Activated T-cell treated with anti-CD3 and anti-CD28 coated beads, Interleukin-2, amount 50 U/mL, for 24 hours (primary cell): ENCODE data around the gene MAP3K6.

ENCODE experiments used
- DNase-seq: peaks from one replicate; pipeline ENCODE4 v3.0.0-alpha.2; 2020
- H3K27ac Mint-ChIP-seq: 2 replicates; pipeline ENCODE4 v1.8.0; 2020; ENCODE audit warnings: mild to moderate bottlenecking, mixed read lengths
- H3K27me3 Mint-ChIP-seq: 2 replicates; pipeline ENCODE4 v1.8.0; 2020; ENCODE audit warnings: mixed read lengths
- H3K36me3 Mint-ChIP-seq: 2 replicates; pipeline ENCODE4 v1.8.0; 2020; ENCODE audit warnings: low read depth, mixed read lengths
- H3K4me1 Mint-ChIP-seq: 2 replicates; pipeline ENCODE4 v1.8.0; 2020; ENCODE audit warnings: low read depth, mixed read lengths
- H3K4me3 Mint-ChIP-seq: 2 replicates; pipeline ENCODE4 v1.8.0; 2020; ENCODE audit warnings: mild to moderate bottlenecking, moderate library complexity, mixed read lengths
- H3K9me3 Mint-ChIP-seq: 2 replicates; pipeline ENCODE4 v1.8.0; 2020; ENCODE audit warnings: mixed read lengths

Gene MAP3K6

DNA sequence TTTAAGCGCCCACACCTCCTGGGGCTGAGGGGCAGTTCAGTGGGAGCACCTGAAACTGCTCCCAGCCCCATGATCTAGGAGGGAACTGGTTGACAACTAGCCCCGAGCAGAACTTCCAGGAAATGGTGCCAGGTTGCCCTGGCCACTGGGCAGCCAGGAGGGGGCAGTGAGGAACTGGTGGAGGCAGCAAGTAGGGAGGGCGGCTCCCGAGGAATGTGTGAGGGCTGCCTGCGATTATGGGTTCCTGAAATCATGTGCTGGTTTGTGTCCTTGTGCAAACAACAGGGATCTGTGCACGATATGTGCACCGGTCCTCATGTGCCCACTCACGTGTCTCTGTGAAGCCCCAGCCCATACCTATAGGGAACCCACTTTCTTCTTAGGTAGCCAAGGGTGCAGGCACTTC, 35.6 kb upstream of the MAP3K6 start:
- H3K4me1 Mint-ChIP-seq: peaks cover 20% of the 10 kb centered on the region
- H3K9me3 Mint-ChIP-seq: no peaks in the 10 kb centered on the region
- peaks cover 20% of the 10 kb centered on the region for H3K36me3 Mint-ChIP-seq
- no peak overlapping the region for H3K4me3 Mint-ChIP-seq
- H3K27me3 Mint-ChIP-seq: no peaks in the 10 kb centered on the region
- H3K27ac Mint-ChIP-seq: peak overlapping the region; percentile 85
- DNase-seq: no peak

DNA sequence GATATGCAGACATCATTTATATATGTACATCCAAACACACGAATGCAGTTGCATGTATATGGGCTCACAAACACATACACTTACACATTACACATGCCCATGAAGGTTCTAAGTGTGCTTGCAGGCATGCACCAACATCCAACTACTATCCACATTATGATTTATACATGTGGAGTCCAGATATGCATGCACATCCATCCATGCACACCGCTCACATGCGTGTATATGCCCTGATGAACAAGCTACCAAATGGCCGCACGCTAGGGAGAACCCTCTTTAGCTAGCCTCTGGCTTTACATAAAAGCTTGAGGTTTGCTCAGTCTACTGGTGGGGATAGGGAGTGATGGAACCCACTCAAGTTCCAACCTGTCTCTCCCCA, 34.2 kb upstream of the MAP3K6 start:
- Mint-ChIP-seq H3K9me3 (no peaks in the 10 kb centered on the region), H3K27ac (no peak overlapping the region), H3K4me3 (no peak overlapping the region), H3K27me3 (no peaks in the 10 kb centered on the region), H3K36me3 (peaks cover 8% of the 10 kb centered on the region), H3K4me1 (peaks cover 20% of the 10 kb centered on the region)
- DNase-seq: no peak

DNA sequence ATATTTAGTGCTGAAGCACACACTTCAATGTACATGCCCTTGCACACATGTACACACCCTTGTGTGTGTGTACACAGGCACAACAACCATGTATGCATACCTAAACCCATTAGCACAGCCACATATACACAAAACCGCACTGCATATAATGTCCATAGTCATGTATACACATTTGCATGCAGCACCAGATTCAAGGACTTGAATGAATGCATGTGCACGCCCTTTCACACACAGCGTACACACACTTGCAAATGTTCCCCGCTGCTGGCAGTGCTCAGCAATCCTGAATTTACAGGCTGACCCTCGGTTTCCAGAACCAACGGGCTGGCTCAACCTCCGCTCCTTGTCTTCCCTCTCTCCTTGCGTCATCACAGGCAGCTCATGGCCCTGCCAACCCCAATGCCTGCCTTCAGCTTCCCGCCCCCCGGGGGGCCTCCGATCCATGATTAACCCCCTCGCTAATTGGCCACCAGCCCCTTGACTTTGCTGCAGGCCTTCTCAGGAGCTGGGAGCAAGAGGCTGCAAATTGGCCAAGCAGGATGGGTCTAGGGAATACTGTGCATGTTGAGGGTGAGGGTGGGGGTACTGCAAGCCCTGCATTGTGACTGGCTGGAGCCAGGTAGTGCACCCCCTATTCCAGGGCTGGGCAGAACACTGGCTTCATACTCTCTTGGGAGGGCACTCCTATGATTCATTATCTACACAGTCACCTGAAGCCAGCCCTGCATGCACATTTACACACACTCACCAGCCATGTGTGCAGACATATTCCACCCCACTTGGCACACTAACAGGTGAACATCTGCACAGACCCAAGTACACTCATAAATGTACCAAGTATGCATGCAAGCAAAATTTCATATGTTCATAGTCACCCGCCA, 33.6 kb upstream of the MAP3K6 start:
- Mint-ChIP-seq H3K4me1 (peaks cover 20% of the 10 kb centered on the region), H3K27me3 (no peaks in the 10 kb centered on the region), H3K4me3 (no peak overlapping the region), H3K36me3 (peaks cover 4% of the 10 kb centered on the region), H3K27ac (no peak overlapping the region), H3K9me3 (no peaks in the 10 kb centered on the region)
- no peak for DNase-seq

DNA sequence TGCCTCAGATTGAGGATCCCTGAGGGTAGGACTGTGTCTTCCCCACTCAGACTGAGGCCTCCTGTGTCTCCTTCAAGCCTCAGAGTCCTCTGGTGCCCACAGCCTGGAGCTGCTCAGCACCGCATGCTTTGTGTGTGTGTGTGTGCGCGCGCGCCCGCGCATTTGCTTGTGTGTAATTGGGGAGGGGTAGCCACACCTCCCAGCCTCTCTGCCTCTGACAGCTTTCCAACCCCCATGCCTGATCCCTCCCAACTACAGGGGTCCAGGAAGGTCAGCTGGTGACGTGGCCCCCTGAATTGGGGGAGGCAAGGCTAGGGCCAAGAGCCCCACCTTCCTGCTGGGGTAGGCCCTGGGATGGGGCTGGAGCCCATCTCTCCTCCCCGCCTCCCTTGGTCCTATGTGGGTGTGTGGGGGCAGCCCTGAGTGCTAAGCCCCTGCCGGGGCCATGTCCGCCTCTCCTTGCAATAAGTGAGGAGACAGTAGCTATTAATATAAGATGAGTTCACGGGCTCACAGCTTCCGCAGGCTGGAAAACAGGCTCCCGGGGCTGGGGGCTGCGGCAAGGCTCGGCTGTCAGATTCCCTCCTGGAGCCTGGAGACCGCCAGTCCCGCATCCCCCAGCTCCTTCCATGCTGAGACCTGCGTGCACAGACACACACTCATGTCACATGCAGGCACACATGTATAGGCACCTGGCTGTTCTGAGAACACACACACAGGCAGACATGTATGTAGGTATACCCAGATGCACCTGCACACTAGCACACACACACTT, 32.7 kb upstream of the MAP3K6 start:
- Mint-ChIP-seq H3K9me3 (no peaks in the 10 kb centered on the region), H3K27ac (no peak overlapping the region), H3K27me3 (no peaks in the 10 kb centered on the region), H3K4me1 (peaks cover 25% of the 10 kb centered on the region), H3K4me3 (no peak overlapping the region), H3K36me3 (peaks cover 2% of the 10 kb centered on the region)
- no peak for DNase-seq

DNA sequence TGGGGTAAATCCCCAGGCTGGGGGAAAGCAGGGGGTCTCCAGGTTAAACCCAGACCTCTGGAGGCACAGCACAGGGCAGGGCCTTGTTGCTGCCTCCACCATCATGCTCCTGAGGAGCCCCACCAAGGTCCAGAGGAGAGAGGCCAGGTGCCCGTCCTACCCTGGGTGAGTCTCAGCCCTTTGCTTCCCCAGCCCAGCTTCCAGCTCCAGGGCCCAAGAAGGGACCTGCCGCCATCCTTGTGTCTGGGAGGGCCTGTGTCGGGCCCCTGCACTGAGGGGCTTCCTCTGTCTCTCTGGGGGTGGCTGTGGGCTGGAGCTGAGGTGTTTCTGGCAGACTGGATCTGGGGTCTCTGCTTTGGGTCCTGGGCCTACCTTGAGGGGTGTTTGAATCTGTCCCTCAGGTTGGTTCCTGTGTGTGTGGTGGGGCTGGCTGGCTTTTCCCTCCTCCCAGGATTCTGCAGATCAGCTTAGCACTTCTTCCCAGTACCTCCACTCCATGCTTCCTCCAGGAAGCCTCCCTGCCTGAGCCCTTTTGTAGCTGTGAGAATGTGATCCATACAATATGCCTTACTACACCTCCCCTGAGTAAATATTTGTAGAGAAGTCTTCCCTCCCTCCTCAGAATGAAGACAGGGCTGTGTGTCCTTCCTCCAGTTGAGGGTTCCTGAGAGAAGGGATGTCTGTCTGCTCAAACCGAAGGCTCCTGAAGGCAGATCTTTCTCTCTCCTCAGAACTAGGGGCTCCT, 31.8 kb upstream of the MAP3K6 start:
- H3K27ac Mint-ChIP-seq: peak overlapping the region; percentile 42
- H3K4me1 Mint-ChIP-seq: peaks cover 17% of the 10 kb centered on the region
- no peak for DNase-seq
- no peak overlapping the region for H3K4me3 Mint-ChIP-seq
- H3K9me3 Mint-ChIP-seq: no peaks in the 10 kb centered on the region
- no peaks in the 10 kb centered on the region for H3K27me3 Mint-ChIP-seq
- peaks cover 2% of the 10 kb centered on the region for H3K36me3 Mint-ChIP-seq

DNA sequence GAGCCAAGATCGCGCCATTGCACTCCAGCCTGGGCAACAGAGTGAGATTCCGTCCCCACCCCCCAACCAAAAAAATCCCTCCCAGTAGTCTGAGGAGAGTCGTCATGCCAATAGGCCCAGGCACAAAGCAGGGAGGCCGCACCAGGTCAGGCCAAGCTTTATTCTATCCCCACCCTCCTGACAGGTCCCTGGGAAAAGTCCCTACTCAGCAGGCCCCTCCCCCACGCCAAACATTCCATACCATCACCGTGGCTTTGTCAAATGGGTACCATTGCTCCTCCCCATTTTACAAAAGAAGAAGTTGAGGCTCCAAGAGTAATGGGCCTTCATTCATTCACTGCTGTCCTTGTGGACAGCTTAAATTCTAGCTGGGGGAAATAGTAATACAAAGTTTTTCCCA, 31.0 kb upstream of the MAP3K6 start:
- Mint-ChIP-seq H3K9me3 (no peaks in the 10 kb centered on the region), H3K4me3 (no peak overlapping the region), H3K36me3 (peaks cover 2% of the 10 kb centered on the region), H3K27me3 (no peaks in the 10 kb centered on the region), H3K4me1 (peaks cover 15% of the 10 kb centered on the region), H3K27ac (no peak overlapping the region)
- DNase-seq: no peak

DNA sequence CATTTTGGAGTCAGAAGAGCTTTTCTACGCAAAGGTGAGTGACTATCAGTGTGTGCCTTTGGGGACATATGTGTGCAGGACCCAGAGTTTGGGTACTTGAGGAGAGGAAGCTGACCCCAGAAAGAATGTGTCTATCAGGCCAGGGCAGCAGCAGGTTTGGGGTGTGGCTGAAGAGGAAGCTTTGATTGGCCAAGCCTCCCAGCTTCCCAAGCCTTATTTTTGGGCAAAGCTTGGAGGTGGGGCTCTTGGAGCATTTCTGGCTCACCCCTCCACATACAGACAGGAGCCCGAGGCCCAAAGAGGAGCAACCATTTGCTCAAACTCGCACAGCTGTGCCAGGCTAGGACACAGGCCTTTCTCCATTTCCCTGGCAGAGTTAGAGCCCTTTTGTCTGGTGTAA, 30.3 kb upstream of the MAP3K6 start:
- no peak for DNase-seq
- Mint-ChIP-seq H3K9me3 (no peaks in the 10 kb centered on the region), H3K4me1 (peaks cover 17% of the 10 kb centered on the region), H3K27ac (peak overlapping the region; percentile 22), H3K27me3 (no peaks in the 10 kb centered on the region), H3K4me3 (no peak overlapping the region), H3K36me3 (peaks cover 3% of the 10 kb centered on the region)

DNA sequence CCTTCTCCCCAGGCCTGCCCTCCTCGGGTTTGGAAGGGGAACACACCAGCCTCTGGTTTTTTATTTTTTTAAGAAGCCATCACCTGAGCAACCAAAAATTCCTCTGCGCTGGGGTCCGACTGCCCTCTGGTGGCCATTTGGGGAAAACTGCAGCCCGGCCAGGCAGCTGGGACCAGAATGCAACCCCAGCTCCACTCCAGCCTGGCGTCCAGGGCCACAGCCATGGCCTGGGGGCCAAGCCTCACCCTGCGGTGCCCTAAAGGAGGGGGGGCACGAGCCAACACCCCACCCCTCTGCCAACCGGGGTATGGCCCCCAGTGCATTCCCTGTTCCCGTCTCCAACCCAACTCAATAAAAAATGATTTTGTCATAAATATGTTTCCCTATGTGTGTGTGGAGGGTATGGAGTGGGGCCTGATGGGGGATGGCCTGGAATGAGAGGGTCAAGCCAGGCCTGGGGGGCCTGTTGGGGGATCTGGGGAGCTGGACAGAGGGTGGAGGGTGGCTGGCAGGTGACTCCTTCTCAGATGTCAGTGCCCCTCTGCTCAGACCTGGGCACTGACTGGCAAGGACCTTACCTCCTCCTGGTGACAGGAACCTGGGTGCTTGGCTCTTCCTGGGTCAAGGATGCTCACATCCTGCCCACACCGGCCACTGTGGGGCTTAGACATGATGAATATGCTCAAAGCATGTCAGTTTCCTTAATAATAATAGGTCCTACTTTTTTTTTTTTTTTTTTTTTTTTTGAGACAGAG, 28.9 kb upstream of the MAP3K6 start:
- DNase-seq: peak; percentile 85
- no peak overlapping the region for H3K27ac Mint-ChIP-seq
- peaks cover 3% of the 10 kb centered on the region for H3K36me3 Mint-ChIP-seq
- H3K4me3 Mint-ChIP-seq: no peak overlapping the region
- no peaks in the 10 kb centered on the region for H3K27me3 Mint-ChIP-seq
- peaks cover 22% of the 10 kb centered on the region for H3K4me1 Mint-ChIP-seq
- no peaks in the 10 kb centered on the region for H3K9me3 Mint-ChIP-seq

DNA sequence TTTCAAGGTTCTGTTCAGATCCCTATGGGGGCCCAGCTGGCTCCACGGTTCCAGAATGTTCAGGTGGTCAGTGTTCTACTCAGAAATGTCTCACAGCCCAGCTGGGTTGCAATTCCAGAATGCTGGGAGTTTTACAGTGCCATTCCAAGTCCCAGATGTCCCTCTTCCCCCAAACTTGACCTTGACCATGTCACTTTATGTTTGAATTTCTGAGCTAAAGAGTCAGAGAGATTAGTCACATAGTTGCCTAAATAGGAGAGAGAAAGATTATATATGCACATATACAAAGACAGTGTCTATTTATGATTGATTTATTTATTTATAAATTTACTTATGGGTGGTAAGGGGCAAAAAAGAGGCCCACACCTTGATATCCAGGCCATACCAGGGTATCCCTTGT, 28.2 kb upstream of the MAP3K6 start:
- no peak for DNase-seq
- Mint-ChIP-seq H3K27me3 (no peaks in the 10 kb centered on the region), H3K4me3 (no peak overlapping the region), H3K9me3 (no peaks in the 10 kb centered on the region), H3K27ac (no peak overlapping the region), H3K36me3 (peaks cover 3% of the 10 kb centered on the region), H3K4me1 (peaks cover 22% of the 10 kb centered on the region)

DNA sequence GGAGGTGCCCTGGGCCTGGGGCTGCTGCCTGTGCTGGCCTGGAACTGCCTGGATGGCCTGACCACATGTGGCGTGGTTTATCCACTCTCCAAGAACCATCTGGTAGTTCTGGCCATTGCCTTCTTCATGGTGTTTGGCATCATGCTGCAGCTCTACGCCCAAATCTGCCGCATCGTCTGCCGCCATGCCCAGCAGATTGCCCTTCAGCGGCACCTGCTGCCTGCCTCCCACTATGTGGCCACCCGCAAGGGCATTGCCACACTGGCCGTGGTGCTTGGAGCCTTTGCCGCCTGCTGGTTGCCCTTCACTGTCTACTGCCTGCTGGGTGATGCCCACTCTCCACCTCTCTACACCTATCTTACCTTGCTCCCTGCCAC, 27.5 kb upstream of the MAP3K6 start:
- Mint-ChIP-seq H3K4me1 (peaks cover 22% of the 10 kb centered on the region), H3K4me3 (no peak overlapping the region), H3K27me3 (no peaks in the 10 kb centered on the region), H3K36me3 (peaks cover 3% of the 10 kb centered on the region), H3K9me3 (no peaks in the 10 kb centered on the region), H3K27ac (no peak overlapping the region)
- no peak for DNase-seq

DNA sequence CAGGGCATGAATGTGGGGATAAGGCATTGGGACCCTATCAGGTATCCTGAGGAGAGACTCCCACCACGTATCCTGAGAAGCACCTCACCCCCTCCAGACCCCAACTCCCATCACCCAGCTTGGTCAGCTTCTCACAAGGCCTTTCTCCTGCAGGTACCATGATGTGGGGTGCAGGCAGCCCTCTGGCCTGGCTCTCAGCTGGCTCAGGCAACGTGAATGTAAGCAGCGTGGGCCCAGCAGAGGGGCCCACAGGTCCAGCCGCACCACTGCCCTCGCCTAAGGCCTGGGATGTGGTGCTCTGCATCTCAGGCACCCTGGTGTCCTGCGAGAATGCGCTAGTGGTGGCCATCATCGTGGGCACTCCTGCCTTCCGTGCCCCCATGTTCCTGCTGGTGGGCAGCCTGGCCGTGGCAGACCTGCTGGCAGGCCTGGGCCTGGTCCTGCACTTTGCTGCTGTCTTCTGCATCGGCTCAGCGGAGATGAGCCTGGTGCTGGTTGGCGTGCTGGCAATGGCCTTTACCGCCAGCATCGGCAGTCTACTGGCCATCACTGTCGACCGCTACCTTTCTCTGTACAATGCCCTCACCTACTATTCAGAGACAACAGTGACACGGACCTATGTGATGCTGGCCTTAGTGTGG, 27.0 kb upstream of the MAP3K6 start:
- H3K27me3 Mint-ChIP-seq: no peaks in the 10 kb centered on the region
- peak overlapping the region; percentile 86 for H3K4me3 Mint-ChIP-seq
- H3K4me1 Mint-ChIP-seq: peaks cover 22% of the 10 kb centered on the region
- H3K9me3 Mint-ChIP-seq: no peaks in the 10 kb centered on the region
- DNase-seq: no peak
- H3K27ac Mint-ChIP-seq: peak overlapping the region; percentile 88
- peaks cover 3% of the 10 kb centered on the region for H3K36me3 Mint-ChIP-seq

DNA sequence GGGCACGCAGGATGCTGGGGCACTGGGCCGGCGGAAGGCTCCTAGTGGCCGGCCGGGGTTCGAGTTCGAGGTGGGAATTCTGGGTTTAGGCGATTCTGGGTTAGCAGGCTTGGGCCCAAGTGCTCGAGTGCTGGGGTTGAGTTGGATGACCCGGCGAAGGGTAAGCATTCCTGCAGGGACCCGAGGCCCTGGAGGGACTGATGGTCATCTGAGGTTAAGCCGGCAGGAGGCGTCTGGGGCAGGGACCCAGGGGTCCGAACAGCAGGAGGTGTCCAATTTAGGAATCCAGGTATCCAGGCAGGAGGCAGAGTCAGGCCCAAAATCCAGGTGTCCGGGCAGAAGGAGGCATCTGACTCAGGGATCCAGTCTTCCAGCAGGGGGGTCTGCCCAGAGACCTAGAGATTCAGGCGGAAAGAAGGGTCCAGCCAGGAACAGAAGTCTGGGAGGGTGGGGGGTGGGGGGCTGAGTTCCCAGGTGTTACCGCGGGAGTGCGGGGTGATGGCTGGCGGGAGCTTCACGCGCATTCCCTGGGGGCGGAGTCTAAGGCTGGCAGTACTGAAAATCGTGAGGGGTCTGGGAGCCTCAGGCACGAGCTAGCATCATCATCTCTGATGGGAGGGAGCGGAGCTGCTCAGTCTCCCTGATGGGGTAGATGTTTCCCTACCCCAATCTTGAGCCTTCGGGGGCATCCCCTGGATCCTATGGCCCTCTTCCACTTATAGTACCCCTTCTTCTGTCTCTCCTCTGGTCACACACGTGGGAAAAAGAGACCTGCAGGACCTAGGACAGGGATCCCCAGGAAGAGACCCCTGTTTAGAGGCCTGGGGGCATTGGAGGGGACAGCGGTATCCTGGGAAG, 26.2 kb upstream of the MAP3K6 start:
- H3K27ac Mint-ChIP-seq: peak overlapping the region; percentile 88
- no peak for DNase-seq
- H3K36me3 Mint-ChIP-seq: peaks cover 3% of the 10 kb centered on the region
- peaks cover 22% of the 10 kb centered on the region for H3K4me1 Mint-ChIP-seq
- no peaks in the 10 kb centered on the region for H3K27me3 Mint-ChIP-seq
- H3K9me3 Mint-ChIP-seq: no peaks in the 10 kb centered on the region
- peak overlapping the region; percentile 86 for H3K4me3 Mint-ChIP-seq

DNA sequence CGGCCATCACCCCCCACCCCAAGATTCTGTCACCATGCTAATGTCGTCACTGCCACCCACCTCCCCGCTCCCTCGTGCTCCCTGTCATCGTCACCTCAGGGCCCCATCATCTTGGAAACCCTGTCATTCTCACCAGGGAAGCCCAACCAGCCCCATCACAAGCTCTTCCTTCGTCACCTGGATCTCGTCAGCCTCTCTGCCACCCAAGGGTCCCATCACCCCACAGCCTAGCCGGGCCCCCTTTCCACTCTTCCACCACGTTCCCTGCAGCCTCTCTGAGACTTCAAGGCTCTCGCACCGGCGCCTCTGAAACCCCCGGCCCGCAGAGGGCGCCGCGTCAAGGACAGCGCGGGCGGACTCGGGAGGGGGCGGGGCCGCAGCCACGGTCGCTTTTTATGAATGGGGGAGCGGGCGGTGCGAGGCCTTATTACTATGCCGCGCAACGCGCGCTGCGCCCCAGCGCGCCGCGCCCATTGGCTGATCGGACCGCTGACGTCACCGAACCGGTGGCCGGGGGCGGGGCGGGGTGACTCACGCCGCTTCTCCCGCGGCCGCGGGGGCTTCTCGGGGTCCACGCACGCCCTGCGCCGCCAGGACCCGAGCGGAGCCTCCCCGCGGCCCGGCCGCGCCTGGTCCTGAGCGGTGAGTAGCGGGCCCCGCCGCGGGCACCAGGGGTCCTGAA, 25.5 kb upstream of the MAP3K6 start, which contains the start of gene GPR3:
GPR3 (plus strand) TSS at position 527 of the 682 bp plus-strand sequence. CDS start 1,177 bp downstream, outside the sequence.
- Mint-ChIP-seq H3K27me3 (no peaks in the 10 kb centered on the region), H3K36me3 (peaks cover 3% of the 10 kb centered on the region), H3K27ac (peak within 1 kb of the TSS; percentile 95), H3K4me3 (peak within 1 kb of the TSS; percentile 86), H3K9me3 (no peaks in the 10 kb centered on the region), H3K4me1 (peaks cover 22% of the 10 kb centered on the region)
- peak; percentile 96 for DNase-seq
